HCEC 1CT (cell line): ENCODE results near the gene SYNE4.
"Not testable (repeated sequence)": the region's sequence is repeated elsewhere in the genome, so short reads cannot be mapped to it uniquely, and the experiment has no call there.

Source experiments
- DNase-seq: peaks from one replicate; pipeline ENCODE4 v3.0.0-alpha.2; 2017

Gene SYNE4, protein sequence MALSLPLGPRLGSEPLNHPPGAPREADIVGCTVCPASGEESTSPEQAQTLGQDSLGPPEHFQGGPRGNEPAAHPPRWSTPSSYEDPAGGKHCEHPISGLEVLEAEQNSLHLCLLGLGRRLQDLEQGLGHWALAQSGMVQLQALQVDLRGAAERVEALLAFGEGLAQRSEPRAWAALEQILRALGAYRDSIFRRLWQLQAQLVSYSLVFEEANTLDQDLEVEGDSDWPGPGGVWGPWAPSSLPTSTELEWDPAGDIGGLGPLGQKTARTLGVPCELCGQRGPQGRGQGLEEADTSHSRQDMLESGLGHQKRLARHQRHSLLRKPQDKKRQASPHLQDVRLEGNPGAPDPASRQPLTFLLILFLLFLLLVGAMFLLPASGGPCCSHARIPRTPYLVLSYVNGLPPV

DNA sequence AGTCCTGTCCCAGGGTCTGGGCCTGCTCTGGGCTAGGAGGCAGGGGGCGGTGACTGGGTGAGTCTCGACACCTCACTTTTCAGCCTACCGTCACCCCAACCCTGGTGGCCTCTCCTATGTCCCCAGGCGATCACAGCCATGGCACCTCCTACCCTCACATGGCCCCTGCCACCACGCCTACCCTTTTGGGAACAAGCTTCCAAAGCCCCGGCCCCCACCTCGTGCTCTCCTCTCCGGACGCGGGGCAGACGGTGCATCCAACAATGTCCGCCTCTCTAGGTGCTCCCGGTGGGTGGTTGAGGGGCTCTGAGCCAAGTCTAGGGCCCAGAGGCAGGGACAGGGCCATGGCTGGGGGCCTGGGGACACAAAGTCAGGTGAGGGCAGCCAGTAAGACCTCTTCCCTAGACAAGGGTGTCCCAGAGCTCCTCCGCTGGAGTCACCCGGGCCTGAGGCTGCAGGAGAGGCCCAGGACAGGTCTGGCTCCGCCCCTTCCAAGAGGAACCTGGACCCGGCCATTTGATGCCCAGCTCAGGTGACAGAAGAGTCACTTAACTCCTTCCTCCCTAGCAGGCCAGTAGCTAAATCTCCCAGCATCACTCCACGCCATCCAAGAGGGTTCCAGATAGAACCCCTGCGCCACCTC, at the start of gene SYNE4:
TSS of gene SYNE4 (minus strand) at position 478 of the 643 bp plus-strand sequence. CDS start at position 346, 132 bp downstream.
- no peak for DNase-seq

DNA sequence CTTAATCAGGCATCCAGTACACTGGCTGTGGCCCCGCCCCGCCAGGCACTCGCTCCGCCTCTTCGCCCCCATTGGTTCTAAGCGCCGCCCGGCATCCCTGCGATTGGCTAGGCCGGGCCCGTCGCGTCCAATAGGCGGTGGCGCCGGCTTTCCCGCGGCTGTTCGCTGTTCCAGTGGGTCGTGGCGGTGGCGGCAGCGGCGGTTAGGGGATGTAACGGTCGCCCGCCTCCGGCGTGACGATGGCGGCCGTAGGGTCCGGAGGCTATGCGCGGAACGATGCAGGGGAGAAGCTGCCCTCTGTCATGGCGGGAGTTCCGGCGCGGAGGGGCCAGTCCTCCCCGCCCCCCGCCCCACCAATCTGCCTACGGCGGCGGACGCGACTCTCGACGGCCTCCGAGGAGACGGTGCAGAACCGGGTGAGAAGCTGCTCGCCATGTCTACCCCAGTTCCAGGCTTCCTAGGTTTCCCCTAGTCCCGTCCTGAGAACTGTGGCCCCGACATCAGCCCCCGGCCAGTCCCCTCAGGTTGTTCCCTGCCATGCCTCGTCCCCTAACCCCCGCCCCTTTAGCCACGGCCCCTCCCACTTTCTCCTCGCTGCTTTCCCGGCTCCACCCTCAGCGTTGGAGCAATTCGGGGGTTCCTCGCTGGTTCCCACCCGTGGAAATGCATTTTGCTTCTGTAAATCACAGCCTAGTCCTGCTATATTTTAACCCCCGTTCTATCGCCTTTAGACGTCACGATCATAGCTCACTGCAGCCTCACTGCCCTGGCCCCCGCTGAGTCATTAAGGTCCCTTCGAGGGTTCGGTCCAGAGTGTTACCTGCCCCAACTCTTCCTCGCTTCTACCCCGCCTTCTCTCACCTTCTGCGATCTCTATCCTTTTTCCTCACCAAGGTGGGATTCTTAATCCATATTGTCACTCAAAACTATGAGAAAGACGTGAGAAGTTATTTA, 46.4 kb upstream of the SYNE4 start, which contains the start of gene WDR62:
TSS of gene WDR62 (plus strand) at position 165 of the 954 bp plus-strand sequence. CDS start at position 240, 75 bp downstream.
- DNase-seq: peak; percentile 93

DNA sequence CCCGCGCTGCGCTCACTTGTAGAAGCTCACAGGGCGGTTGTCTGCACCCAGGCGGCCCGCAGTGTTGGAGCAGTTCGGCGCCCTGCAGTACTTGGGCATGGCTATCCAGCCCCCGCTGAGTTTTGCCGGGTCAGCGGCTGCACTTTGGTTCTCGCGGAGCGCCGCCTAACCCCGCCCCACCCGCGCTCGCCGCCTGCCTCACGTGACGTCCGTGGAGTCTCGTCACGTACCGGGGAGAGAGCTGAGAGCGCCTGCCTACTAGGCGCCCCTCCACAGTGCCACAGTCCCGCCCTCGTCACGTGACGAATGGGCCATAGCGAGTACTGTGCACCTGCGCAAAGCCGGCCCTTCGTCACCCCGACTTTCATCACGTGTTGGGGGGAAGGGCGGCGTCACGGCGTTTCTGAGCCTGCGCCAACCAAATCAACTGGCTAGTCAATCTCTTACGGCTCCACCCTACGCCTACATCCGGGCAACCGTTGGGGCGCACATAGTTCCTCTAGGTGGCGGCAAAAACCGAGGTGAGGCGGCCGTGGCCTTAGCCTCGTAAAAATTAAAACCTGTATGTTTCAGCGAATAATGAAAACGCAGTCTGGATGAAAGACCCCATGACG, 45.6 kb upstream of the SYNE4 start, which contains the start of gene THAP8:
TSS of gene THAP8 (minus strand) at position 167 of the 614 bp plus-strand sequence. CDS start at position 99, 68 bp downstream.
- peak; percentile 99 for DNase-seq

DNA sequence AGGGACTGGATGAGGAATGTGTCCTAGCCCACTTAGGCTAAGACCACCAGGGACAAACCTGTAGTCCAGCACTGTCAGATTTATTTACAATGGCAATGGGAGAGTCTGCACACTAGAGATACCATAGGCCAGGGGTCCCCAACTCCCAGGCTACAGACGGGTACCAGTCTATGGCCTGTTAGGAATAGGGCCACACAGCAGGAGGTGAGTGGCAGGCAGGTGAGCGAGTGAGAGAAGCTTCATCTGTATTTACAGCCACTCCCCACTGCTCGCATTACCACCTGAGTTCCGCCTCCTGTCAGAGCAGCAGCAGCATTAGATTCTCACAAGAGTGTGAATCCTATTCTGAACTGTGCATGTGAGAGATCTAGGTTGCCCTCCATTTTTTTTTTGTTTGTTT, 43.0 kb upstream of the SYNE4 start:
- DNase-seq: no peak

DNA sequence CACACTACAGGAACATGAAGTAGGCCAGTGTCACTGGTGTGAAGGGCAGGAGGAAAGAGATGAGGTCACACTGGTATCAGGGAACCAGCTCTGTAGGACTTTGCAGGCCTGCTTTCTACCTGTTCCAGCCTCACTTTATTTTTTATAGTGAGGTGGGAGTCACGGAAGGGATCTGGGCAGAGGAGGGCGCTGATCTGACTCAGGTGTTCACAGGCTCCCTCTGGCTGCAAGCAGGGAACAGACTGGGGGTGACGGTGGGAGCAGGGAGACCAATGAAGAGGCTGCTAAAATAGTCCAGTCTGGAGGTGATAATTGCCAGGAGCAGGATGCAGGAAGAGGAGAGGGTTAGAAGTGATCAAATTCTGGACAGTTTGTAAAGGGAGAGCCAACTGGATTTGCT, 42.6 kb upstream of the SYNE4 start:
- DNase-seq: no peak

DNA sequence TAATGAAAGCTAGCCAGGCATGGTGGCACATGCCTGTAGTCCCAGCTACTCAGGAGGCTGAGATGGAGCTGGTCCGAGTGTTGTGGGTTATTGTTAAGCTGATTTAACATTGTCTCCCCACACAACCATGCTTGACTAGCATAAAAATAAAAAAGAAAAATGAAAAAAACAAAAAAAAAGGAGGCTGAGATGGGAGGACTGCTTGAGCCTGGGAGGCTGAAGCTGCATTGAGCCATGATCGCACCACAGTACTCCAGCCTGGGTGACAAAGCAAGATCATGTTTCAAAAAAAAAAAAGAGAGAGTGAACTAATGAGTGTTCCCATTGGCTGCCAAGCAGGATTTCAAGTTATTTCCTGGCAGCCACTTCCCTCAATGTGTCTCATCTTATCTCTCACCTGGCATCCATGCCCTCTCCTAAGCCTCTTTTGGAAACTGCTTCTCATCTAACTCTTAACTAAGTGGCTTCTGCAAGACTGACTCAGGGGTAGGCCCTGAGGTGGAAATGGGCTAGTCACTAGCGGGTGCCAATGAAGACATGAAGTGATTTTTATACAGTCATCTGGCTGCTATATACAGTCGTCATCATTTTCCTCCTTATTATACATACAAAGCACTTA, 40.6 kb upstream of the SYNE4 start:
- no peak for DNase-seq

DNA sequence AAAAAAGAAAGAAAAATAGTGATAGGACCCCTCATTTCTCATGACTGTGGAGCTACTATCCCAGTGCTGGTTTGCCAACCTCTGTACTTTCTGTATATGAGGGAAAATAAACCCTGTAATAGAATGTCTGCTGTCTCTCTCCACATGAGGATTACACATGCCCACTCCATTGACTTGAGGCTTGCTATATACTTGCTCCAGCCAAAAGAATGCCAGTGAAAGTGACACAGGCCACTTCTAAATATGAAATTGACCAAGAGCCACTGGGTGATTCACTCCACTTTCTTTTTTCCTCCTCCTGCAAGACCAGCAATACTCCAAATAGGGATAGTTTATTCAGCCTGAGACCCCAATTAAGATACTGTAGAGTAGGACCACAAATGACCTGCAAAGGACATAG, 39.2 kb upstream of the SYNE4 start:
- no peak for DNase-seq

DNA sequence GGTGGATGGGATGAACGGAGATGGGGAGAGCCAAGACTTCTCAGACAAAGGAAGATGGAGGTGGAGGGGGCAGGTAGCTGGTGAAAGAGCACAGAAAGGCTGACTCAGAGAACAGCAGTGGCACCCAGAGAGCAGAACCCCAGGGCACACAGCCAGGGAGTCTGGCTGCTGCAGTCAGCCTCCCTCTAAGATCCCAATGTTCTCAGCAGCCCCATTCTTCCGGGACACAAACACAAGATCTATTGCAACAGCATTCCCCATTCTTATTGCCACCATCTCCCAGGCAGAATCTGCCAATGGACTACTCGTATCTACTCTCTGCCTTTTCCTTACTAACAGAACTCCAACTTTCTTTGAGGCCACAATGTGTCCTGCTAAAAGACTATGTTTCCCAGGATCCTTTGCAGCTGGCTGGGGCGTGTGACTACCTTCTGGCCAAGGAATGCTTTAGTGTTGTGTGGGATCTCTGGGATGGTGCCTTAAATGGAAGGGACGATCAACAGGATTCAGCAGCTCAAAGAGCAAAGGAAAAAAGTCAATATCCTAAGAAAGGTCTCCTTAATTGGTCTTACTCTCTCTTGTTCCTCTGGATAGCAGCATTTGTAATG, 37.9 kb upstream of the SYNE4 start:
- peak; percentile 25 for DNase-seq

DNA sequence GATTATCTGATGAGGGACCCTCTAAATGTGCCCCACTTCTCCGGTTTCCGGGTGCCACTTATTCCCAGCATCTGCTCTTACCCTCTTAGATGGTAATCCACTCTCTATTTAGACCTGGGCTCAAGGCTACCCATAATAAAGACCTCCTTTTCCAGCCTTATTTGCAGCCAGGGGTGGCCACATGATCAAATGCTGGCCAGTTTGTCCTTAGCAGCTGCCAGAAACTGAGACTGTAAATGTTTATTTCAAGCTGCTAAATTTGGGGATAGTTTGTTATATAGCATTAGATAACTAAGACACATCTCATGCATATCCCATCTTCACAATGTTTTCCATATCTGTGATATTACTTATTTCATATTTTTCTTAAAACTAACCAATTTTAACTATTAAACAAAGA, 35.3 kb upstream of the SYNE4 start:
- DNase-seq: no peak

DNA sequence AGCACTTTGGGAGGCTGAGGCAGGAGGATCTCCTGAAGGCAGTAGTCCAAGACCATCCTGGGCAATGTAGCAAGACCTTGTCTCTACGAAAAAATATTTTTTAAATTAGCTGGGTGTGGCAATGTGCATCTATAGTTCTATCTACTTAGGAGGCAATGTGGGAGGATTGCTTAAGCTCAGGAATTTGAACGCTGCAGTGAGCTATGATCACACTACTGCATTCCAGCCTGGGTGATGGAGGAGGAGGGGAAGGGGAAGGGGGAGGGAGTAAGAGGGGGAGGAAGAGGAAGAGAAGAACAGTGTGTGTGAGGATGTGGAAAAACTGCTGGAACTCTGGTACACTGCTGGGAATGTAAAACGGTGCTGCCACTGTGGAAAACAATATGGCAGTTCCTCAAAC, 33.2 kb upstream of the SYNE4 start:
- peak; percentile 84 for DNase-seq

DNA sequence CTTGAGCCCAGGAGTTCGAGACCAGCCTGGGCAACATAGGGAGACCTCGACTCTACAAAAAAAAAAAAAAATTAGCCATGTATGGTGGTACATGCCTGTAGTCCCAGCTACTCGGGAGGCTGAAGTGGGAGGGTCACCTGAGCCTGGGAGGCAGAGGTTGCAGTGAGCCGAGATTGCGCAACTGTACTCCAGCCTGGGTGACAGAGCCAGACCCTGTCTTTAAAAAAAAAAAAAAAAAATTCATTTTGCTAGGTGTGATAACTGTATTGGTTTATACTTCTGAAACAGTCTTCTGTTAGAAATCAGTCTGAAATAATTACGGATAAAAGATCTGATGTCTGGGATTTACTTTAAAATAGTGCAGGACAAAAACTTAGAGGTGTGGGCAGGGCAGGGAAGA, 32.5 kb upstream of the SYNE4 start:
- DNase-seq: not testable (repeated sequence)

DNA sequence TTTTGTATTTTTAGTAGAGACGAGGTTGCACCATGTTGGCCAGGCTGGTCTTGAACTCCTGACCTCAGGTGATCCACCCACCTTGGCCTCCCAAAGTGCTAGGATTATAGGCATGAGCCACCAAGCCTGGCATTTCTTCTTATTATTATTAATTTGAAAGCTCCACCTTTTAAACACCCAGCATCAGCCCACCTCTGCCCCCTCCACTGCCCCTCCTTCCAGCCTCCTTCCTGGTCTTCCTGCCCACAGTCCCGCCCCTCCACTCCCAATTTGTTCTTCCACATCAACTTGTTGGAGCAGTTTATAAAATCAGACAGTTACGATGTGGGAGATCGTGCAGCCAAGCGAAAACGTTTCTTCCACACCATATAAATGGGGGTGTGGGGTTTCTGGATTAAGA, 31.9 kb upstream of the SYNE4 start:
- no peak for DNase-seq

DNA sequence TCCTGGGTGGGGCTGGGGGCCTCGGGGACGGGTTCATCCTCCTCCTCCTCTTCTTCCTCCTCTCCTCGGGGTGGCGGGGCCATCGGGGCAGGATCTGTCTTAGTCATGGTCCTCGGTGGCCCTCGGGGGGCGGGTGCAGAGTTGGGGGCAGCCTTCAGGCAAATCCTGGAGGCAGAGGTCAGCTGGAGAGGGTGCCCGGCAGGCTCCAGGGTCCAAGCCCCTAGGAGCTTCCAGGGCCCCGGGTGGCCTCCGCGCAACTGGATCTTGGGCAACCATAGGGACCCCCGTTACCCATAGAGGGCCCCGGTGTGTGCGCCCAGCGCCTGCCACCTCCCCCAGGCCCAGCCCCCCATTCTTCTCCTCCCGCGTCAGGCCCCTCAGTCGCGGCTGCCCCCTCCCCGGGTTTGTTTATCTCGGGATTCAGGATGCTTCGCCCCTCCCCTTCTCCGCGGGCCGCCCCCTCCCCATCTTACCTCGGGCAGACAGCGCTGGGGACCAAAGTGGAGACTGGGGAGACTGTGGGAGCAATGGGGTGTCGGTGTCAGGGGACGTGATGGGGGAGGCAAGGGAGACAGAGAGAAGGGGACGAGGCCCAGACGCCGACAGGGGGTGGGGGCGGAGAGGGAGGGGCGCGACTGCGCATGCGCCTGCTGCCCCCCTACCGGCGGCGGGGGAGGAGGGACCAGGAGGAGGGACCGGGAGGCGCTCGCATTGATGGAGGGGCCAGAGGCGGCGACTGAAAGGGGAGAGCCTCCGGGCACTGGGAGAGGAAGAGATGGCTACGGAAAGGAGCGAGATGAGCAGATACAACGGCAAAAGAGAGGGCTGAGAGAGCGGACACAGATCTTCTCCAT, 23.9 kb upstream of the SYNE4 start, which contains the start of gene CLIP3:
TSS of gene CLIP3 (minus strand) at position 623 of the 854 bp plus-strand sequence. CDS start at position 107, 516 bp downstream.
- peak; percentile 32 for DNase-seq

DNA sequence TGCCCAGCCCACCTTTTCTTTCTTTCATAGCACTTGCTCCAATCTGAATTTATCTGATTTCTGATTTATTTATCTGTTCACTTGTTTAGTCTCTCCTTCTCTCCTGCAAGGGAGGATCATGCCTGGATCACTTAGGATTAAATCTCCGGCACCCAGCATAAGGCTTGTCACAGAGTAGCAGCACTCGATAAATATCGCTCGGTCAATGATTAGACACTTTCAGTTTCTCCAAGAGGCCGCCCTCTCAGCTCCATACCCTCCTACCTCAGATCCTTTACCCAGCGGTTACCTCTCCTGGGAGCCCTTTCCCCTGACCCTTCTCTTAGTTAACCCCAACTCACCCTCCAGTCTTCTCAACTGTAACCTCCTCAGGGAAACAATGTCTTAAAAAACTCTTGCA, 22.7 kb upstream of the SYNE4 start:
- DNase-seq: no peak

DNA sequence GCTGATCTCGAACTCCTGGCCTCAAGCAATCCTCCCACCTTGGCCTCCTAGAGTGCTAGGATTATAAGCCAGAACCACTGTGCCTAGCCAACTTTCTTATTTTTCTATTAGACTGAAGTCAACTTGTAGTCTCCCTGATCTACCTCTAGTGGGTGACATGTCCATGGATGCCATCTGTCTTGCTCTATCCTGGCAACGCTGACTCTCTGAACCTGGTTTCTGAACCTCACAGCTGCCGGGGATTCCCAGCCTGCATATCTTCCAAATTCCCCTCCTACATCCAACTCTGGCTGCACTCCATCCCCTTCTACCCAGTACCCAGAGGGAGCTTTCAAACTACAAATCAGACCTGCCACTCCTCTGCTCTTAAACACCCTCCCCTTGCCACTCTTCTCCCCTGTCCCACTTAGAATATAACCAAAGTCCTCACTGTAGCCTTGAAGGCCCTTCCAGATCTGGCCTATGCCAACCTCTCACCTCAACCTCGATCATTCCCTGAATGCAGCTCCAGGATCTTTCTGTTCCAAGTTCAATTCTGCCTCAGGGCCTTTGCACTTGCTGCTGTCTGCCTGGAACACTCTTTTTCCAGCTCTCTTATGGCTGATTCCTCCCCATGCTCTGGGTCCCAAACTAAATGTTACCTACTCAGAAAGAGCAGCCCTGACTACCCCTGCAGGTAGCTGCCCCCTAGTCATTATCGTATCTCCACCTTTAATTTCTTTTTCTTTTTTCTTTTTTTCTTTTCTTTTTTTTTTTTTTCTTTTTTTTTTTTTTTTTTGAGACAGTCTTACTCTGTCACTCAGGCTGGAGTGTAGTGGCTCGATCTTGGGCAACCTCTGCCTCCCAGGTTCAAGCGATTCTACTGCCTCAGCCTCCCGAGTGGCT, 21.9 kb upstream of the SYNE4 start:
- DNase-seq: peak; percentile 15

DNA sequence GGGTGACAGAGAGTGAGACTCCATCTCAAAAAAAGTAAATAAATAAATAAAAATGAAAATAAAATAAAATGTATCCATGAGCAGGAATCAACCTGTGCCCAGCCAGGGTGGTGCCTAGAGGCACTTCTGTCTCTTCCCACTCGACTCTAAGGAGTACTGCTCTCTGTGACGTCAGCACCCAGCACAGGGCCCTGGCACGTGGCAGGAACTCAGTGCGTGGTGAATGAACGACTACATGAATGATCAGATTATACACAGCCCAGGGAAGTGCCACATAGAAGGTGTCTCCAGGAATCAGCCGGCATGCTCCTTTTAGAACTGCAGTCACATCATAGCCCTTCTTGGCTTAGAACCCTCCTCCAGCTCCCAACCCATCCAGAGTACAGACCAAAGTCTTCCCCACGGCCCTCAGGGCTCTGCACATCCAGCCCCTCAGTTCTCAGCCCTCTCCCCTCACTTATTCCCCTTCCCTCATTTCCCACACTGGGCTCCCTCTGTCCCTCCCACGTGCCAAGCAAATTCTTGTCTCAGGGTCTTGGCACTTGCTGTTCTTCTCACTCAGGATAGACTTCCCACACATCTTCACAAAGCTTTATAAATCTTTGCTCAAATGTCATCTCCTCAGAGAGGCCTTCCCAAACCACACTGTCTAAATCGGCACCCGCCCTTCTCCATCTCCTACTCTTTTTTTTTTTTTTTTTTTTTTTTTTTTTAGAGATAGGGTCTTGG, 19.9 kb upstream of the SYNE4 start:
- DNase-seq: no peak

DNA sequence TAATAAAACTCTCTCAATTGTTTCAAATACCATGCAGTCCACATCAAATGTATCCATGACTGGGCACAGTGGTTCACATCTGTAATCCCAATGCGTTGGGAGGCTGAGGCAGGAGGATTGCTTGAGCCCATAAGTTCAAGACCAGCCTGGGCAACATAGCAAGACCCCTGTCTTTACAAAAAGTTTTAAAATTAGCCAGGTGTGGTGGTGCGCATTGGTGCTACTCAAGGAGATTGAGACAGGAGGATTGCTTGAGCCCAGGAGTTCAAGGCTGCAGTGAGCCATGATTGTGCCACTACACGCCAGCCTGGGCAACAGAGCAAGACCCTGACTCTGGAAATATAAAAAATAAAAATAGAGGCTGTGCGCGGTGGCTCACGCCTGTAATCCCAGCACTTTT, 19.1 kb upstream of the SYNE4 start:
- no peak for DNase-seq

DNA sequence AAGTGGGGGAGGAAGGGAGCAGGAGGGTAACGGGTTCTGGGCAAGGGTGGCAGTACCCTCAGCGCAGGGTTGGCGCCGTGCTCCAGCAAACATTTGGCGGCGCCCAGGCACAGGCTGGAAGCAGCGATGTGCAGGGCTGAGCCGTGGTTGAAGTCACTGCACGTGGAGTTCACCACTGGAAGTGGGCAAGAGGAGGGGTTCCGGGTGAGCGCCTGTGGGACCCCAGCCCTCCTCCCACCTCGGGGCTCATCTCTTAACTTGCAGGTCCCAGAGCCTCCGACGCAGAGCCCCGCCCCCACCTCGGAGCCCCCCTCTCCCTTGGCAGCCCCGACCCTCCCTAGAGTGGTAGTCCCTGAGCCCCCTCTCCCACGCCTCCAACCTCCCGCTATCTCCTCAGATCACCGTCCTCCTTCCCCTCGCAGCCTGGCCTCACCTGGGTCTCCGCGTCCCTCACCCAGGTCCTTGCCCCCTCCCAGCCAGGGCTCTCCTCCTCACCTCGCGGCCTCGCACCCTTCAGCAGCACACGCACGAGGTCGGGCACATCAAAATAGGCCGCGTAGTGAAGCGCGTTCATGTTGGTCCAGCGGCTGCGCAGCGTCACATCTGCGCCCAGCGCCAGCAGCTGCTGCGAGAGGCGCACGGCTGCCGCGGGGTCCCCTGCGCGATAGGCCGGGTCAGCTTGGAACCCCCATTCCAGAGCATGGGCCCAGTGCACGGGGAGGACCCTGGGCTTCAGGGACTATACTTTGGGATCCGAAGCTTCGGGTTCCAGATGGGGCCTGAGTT, 17.7 kb upstream of the SYNE4 start:
- DNase-seq: no peak
